IPS-18a (cell line): ENCODE results near the gene ADAMTSL1.

Experiments used
- H3K27ac ChIP-seq: one replicate; pipeline ENCODE4 v1.5.1; 2013; ENCODE audit warnings: low read length
- H3K27me3 ChIP-seq: one replicate; pipeline ENCODE4 v1.6.1; 2013; ENCODE audit warnings: mild to moderate bottlenecking, low read length; ENCODE audit not compliant: control insufficient read depth, insufficient read depth
- H3K36me3 ChIP-seq: one replicate; pipeline ENCODE4 v1.6.1; 2013; ENCODE audit warnings: low read depth, low read length; ENCODE audit not compliant: control insufficient read depth
- H3K4me1 ChIP-seq: one replicate; pipeline ENCODE4 v1.6.1; 2013; ENCODE audit warnings: low read depth, low read length; ENCODE audit not compliant: control insufficient read depth
- H3K4me3 ChIP-seq: one replicate; pipeline ENCODE4 v1.5.1; 2013; ENCODE audit warnings: low read length
- H3K9ac ChIP-seq: one replicate; pipeline ENCODE4 v1.6.1; 2013; ENCODE audit warnings: mild to moderate bottlenecking, low read length, moderate library complexity
- H3K9me3 ChIP-seq: one replicate; pipeline ENCODE4 v1.6.1; 2013; ENCODE audit warnings: low read depth, low read length; ENCODE audit not compliant: control insufficient read depth

The ADAMTSL1 gene

GRCh38 chr9:18699764-18700163, 225.8 kb downstream of the ADAMTSL1 start:
- Histone ChIP-seq H3K4me1 (no peaks in the 10 kb centered on the region), H3K9ac (no peak overlapping the region), H3K9me3 (peaks cover 2% of the 10 kb centered on the region), H3K27ac (no peak overlapping the region), H3K36me3 (no peaks in the 10 kb centered on the region), H3K27me3 (no peaks in the 10 kb centered on the region), H3K4me3 (no peak overlapping the region)

- Histone ChIP-seq H3K27me3 (no peaks in the 10 kb centered on the region), H3K9me3 (no peaks in the 10 kb centered on the region), H3K4me1 (no peaks in the 10 kb centered on the region), H3K27ac (no peak overlapping the region), H3K4me3 (no peak overlapping the region), H3K36me3 (no peaks in the 10 kb centered on the region), H3K9ac (no peak overlapping the region)
Measured at GRCh38 chr9:18700714-18701113, 226.8 kb downstream of the ADAMTSL1 start.

- no peak overlapping the region for H3K4me3 ChIP-seq
- H3K27me3 ChIP-seq: no peaks in the 10 kb centered on the region
- H3K4me1 ChIP-seq: no peaks in the 10 kb centered on the region
- no peaks in the 10 kb centered on the region for H3K36me3 ChIP-seq
- H3K27ac ChIP-seq: no peak overlapping the region
- no peaks in the 10 kb centered on the region for H3K9me3 ChIP-seq
- H3K9ac ChIP-seq: no peak overlapping the region
Measured at GRCh38 chr9:18703151-18703900, 229.4 kb downstream of the ADAMTSL1 start.

GRCh38 chr9:18703901-18704379, 230.0 kb downstream of the ADAMTSL1 start:
- H3K4me3 ChIP-seq: no peak overlapping the region
- H3K27ac ChIP-seq: no peak overlapping the region
- no peaks in the 10 kb centered on the region for H3K36me3 ChIP-seq
- H3K4me1 ChIP-seq: no peaks in the 10 kb centered on the region
- H3K9me3 ChIP-seq: no peaks in the 10 kb centered on the region
- H3K27me3 ChIP-seq: no peaks in the 10 kb centered on the region
- no peak overlapping the region for H3K9ac ChIP-seq

GRCh38 chr9:18705796-18706392, 231.9 kb downstream of the ADAMTSL1 start:
- no peak overlapping the region for H3K27ac ChIP-seq
- H3K4me1 ChIP-seq: no peaks in the 10 kb centered on the region
- no peak overlapping the region for H3K9ac ChIP-seq
- H3K4me3 ChIP-seq: no peak overlapping the region
- no peaks in the 10 kb centered on the region for H3K27me3 ChIP-seq
- H3K9me3 ChIP-seq: no peaks in the 10 kb centered on the region
- H3K36me3 ChIP-seq: no peaks in the 10 kb centered on the region

GRCh38 chr9:18706648-18707047, 232.7 kb downstream of the ADAMTSL1 start:
- H3K9me3 ChIP-seq: no peaks in the 10 kb centered on the region
- no peak overlapping the region for H3K4me3 ChIP-seq
- H3K4me1 ChIP-seq: no peaks in the 10 kb centered on the region
- H3K27ac ChIP-seq: no peak overlapping the region
- no peaks in the 10 kb centered on the region for H3K27me3 ChIP-seq
- H3K36me3 ChIP-seq: no peaks in the 10 kb centered on the region
- no peak overlapping the region for H3K9ac ChIP-seq

GRCh38 chr9:18707061-18707461, 233.1 kb downstream of the ADAMTSL1 start:
- Histone ChIP-seq H3K9me3 (no peaks in the 10 kb centered on the region), H3K4me1 (no peaks in the 10 kb centered on the region), H3K4me3 (no peak overlapping the region), H3K36me3 (no peaks in the 10 kb centered on the region), H3K9ac (no peak overlapping the region), H3K27ac (no peak overlapping the region), H3K27me3 (no peaks in the 10 kb centered on the region)

GRCh38 chr9:18707489-18708205, 233.7 kb downstream of the ADAMTSL1 start:
- H3K27ac ChIP-seq: no peak overlapping the region
- no peaks in the 10 kb centered on the region for H3K4me1 ChIP-seq
- H3K9ac ChIP-seq: no peak overlapping the region
- H3K4me3 ChIP-seq: no peak overlapping the region
- no peaks in the 10 kb centered on the region for H3K27me3 ChIP-seq
- H3K36me3 ChIP-seq: no peaks in the 10 kb centered on the region
- no peaks in the 10 kb centered on the region for H3K9me3 ChIP-seq

GRCh38 chr9:18708429-18708828, 234.5 kb downstream of the ADAMTSL1 start:
- H3K36me3 ChIP-seq: no peaks in the 10 kb centered on the region
- no peak overlapping the region for H3K27ac ChIP-seq
- H3K4me1 ChIP-seq: no peaks in the 10 kb centered on the region
- H3K9ac ChIP-seq: no peak overlapping the region
- no peaks in the 10 kb centered on the region for H3K27me3 ChIP-seq
- no peaks in the 10 kb centered on the region for H3K9me3 ChIP-seq
- H3K4me3 ChIP-seq: no peak overlapping the region

- H3K36me3 ChIP-seq: no peaks in the 10 kb centered on the region
- no peak overlapping the region for H3K27ac ChIP-seq
- no peaks in the 10 kb centered on the region for H3K27me3 ChIP-seq
- no peak overlapping the region for H3K4me3 ChIP-seq
- H3K9ac ChIP-seq: no peak overlapping the region
- no peaks in the 10 kb centered on the region for H3K9me3 ChIP-seq
- H3K4me1 ChIP-seq: no peaks in the 10 kb centered on the region
Measured at GRCh38 chr9:18710065-18710464, 236.1 kb downstream of the ADAMTSL1 start.

- Histone ChIP-seq H3K36me3 (no peaks in the 10 kb centered on the region), H3K9ac (no peak overlapping the region), H3K4me3 (no peak overlapping the region), H3K4me1 (no peaks in the 10 kb centered on the region), H3K27ac (no peak overlapping the region), H3K27me3 (no peaks in the 10 kb centered on the region), H3K9me3 (no peaks in the 10 kb centered on the region)
Measured at GRCh38 chr9:18717759-18718158, 243.8 kb downstream of the ADAMTSL1 start.
